ENCODE results near the gene GABBR2.
"Not testable (repeated sequence)": the region's sequence is repeated elsewhere in the genome, so short reads cannot be mapped to it uniquely, and the experiment has no call there.

GABBR2 gene

DNA sequence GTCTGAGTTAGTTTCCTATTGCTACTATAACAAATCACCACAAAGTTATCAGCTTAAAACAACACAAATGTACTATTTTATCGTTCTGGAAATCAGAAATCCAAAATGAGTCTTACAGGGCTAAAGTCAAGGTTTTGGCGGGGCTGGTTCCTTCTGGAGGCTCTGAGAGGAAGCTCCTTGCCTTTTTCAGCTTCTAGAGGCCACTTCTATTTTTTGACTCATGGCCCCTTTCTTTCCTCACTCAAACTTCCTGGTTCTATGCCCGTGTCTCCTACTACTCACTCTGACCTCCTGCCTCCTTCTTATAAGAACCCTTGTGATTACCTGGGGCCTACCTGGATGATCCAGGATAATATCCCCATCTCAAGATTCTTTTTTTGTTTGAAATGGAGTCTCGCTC is 48.2 kb downstream of the GABBR2 start:
- H3K4me3 ChIP-seq (ENCODE audit: low read depth, low read length), result no peak overlapping the region
- TF ChIP-seq, protein P1, sequence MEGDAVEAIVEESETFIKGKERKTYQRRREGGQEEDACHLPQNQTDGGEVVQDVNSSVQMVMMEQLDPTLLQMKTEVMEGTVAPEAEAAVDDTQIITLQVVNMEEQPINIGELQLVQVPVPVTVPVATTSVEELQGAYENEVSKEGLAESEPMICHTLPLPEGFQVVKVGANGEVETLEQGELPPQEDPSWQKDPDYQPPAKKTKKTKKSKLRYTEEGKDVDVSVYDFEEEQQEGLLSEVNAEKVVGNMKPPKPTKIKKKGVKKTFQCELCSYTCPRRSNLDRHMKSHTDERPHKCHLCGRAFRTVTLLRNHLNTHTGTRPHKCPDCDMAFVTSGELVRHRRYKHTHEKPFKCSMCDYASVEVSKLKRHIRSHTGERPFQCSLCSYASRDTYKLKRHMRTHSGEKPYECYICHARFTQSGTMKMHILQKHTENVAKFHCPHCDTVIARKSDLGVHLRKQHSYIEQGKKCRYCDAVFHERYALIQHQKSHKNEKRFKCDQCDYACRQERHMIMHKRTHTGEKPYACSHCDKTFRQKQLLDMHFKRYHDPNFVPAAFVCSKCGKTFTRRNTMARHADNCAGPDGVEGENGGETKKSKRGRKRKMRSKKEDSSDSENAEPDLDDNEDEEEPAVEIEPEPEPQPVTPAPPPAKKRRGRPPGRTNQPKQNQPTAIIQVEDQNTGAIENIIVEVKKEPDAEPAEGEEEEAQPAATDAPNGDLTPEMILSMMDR (IDR thresholded peaks at IDR 0.05; ENCODE audit: low read depth, low read length, missing control alignments), result no peak
- no peak for DNase-seq (ENCODE audit: low read depth)

- TF ChIP-seq, protein P1 (IDR thresholded peaks at IDR 0.05; ENCODE audit: low read depth, low read length, missing control alignments), result no peak
- no peak for DNase-seq (ENCODE audit: low read depth)
- H3K4me3 ChIP-seq (ENCODE audit: low read depth, low read length), result no peak overlapping the region
These were observed 49.8 kb downstream of the GABBR2 start for GRCh38 chr9:98658951-98659351.

DNA sequence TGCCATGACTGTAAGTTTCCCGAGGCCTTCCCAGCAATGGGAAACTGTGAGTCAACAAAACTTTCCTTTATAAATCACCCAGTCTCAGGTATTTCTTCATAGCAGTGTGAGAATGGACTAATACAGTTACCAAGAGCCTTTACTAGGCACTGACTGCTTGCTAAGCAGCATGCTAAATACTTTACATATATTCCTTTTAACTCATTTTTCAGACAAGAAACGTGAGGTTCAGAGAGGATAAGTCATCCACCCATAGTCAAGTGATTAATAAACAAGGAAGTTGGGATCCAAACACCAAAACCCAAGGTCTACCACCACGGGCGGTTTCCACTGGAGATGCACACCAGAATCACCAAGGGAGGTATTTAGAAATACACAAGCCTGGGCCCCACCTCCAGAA is 50.8 kb downstream of the GABBR2 start:
- no peak for DNase-seq (ENCODE audit: low read depth)
- TF ChIP-seq, protein P1 (IDR thresholded peaks at IDR 0.05; ENCODE audit: low read depth, low read length, missing control alignments), result no peak
- H3K4me3 ChIP-seq (ENCODE audit: low read depth, low read length), result no peak overlapping the region

DNA sequence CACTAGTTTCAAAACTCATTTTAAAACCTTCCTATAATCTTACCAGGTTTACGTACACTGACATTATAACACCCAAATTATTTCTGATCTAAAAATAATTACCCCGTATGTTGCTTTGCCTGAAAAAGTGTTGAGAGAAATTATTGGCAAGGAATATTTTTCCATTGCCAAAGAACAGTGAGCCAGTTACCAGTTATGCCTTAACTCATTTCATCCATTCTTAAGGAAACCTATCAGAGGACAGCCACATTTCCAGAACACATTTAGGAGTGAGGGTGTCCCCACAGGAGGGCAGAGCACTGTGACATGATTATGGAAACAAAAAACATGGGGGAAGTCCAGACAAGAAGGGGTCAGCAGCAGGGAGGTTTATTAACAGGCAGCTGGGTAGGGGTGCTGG is 52.2 kb downstream of the GABBR2 start:
- TF ChIP-seq, protein P1 (IDR thresholded peaks at IDR 0.05; ENCODE audit: low read depth, low read length, missing control alignments), result no peak
- no peak overlapping the region for H3K4me3 ChIP-seq (ENCODE audit: low read depth, low read length)
- no peak for DNase-seq (ENCODE audit: low read depth)

GRCh38 chr9:98655428-98655827 is 53.3 kb downstream of the GABBR2 start:
- not testable (repeated sequence) for H3K4me3 ChIP-seq (ENCODE audit: low read depth, low read length); DNase-seq (ENCODE audit: low read depth)

GRCh38 chr9:98654247-98654646 is 54.5 kb downstream of the GABBR2 start:
- DNase-seq (ENCODE audit: low read depth), result no peak
- TF ChIP-seq, protein P1 (IDR thresholded peaks at IDR 0.05; ENCODE audit: low read depth, low read length, missing control alignments), result no peak

GRCh38 chr9:98652741-98653140 is 56.0 kb downstream of the GABBR2 start:
- DNase-seq (ENCODE audit: low read depth), result no peak
- TF ChIP-seq, protein P1 (IDR thresholded peaks at IDR 0.05; ENCODE audit: low read depth, low read length, missing control alignments), result no peak
- no peak overlapping the region for H3K4me3 ChIP-seq (ENCODE audit: low read depth, low read length)

More at GRCh38 chr9:98654247-98654646, 54.5 kb downstream of the GABBR2 start:
- H3K4me3 ChIP-seq (ENCODE audit: low read depth, low read length), result no peak overlapping the region

GRCh38 chr9:98652302-98652701 is 56.4 kb downstream of the GABBR2 start:
- TF ChIP-seq, protein P1 (IDR thresholded peaks at IDR 0.05; ENCODE audit: low read depth, low read length, missing control alignments), result no peak
- DNase-seq (ENCODE audit: low read depth), result no peak
- H3K4me3 ChIP-seq (ENCODE audit: low read depth, low read length), result no peak overlapping the region
